Nephron progenitor cell (in vitro differentiated cells): Measurements from ENCODE around the gene USP28.
"Not testable (repeated sequence)": the region's sequence is repeated elsewhere in the genome, so short reads cannot be mapped to it uniquely, and the experiment has no call there.

Experiments used
- DNase-seq: peaks from one replicate; pipeline ENCODE4 v3.0.0; 2021
- H3K27ac Mint-ChIP-seq: 2 replicates; pipeline ENCODE4 v1.8.0; 2021; ENCODE audit warnings: mild to moderate bottlenecking, moderate library complexity, mixed read lengths
- H3K27me3 Mint-ChIP-seq: 2 replicates; pipeline ENCODE4 v1.8.0; 2021; ENCODE audit warnings: mild to moderate bottlenecking, low read depth, mixed read lengths; ENCODE audit not compliant: poor library complexity
- H3K36me3 Mint-ChIP-seq: 2 replicates; pipeline ENCODE4 v1.8.0; 2021; ENCODE audit warnings: low read depth, mixed read lengths
- H3K4me1 Mint-ChIP-seq: 2 replicates; pipeline ENCODE4 v1.8.0; 2021; ENCODE audit warnings: mixed read lengths
- H3K4me3 Mint-ChIP-seq: 2 replicates; pipeline ENCODE4 v1.8.0; 2021; ENCODE audit warnings: mild to moderate bottlenecking, moderate library complexity, mixed read lengths
- H3K9me3 Mint-ChIP-seq: 2 replicates; pipeline ENCODE4 v1.8.0; 2021; ENCODE audit warnings: mild to moderate bottlenecking, moderate library complexity, mixed read lengths
- TF ChIP-seq, protein P1 (sequence below): fragments of 200-600 bp; sonication (generic); IDR thresholded peaks from 2 replicates; pipeline ENCODE4 v1.5.0; 2021; ENCODE audit warnings: antibody characterized with exemption

The USP28 gene

DNA sequence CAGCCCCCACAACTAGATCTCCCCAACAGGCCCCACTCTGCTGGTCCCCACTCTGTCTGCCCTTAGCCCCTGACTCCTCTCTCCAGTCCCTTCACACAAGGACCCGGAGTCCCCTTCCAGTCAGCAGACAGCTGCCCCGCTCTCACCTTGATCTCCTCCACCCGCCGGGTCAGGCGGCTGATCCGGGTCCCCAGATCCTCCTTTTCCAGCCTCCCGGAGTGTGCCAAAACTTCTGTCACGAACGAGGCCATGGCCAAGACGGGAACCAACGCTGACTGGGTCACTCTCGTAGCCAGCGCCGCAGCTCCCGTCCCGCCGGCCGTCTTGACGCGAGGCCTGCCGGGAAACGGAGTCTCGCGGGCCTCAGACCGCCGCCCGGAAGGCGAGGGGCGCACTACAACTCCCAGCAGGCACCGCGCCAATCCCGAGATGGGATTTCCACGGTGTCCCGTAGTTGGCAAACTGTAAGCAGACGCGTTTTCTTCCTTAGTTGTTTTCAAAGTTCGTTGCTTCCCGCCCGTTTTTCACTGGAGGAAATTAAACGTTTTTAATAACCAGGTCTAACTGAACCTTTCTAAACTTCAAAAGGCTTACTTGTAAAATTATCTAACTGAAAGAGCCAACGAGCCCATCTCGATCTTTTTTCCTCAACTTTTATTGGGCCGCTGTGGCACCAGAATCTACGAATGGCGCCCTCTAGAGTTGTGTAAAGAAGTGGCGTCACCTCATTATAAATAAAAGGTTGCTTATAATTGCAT is 101.8 kb downstream of the USP28 start, which contains the start of gene ZW10:
ZW10 (minus strand) TSS at position 277 of the 758 bp plus-strand sequence; CDS start at position 251, 26 bp downstream.
- TF ChIP-seq, protein P1, sequence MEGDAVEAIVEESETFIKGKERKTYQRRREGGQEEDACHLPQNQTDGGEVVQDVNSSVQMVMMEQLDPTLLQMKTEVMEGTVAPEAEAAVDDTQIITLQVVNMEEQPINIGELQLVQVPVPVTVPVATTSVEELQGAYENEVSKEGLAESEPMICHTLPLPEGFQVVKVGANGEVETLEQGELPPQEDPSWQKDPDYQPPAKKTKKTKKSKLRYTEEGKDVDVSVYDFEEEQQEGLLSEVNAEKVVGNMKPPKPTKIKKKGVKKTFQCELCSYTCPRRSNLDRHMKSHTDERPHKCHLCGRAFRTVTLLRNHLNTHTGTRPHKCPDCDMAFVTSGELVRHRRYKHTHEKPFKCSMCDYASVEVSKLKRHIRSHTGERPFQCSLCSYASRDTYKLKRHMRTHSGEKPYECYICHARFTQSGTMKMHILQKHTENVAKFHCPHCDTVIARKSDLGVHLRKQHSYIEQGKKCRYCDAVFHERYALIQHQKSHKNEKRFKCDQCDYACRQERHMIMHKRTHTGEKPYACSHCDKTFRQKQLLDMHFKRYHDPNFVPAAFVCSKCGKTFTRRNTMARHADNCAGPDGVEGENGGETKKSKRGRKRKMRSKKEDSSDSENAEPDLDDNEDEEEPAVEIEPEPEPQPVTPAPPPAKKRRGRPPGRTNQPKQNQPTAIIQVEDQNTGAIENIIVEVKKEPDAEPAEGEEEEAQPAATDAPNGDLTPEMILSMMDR = peak; percentile 88
- DNase-seq = peak; percentile 93
- Mint-ChIP-seq H3K27ac (peak within 1 kb of the TSS; percentile 94), H3K27me3 (peaks cover 47% of the 10 kb centered on the region), H3K36me3 (peaks cover 21% of the 10 kb centered on the region), H3K4me3 (peak within 1 kb of the TSS; percentile 99), H3K9me3 (no peaks in the 10 kb centered on the region), H3K4me1 (peaks cover 23% of the 10 kb centered on the region)

DNA sequence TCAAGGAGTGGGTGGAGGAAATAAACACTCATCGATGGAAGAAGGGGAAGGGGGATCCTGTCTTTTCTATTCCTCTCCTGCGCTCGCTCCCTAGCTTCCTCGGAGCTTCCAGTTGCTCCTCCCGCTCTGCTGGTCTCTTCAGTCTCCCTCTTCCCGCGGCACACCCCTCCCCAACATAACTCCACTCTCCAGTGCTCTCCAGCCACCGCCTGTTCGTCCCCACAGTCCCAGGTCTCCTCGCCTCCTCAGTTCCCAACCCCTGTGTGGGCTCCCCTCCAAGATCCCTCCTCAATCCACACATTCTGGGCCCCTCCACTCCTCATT is 102.3 kb downstream of the USP28 start:
- H3K4me3 Mint-ChIP-seq = peak overlapping the region; percentile 99
- TF ChIP-seq, protein P1 = no peak
- peak overlapping the region; percentile 94 for H3K27ac Mint-ChIP-seq
- peaks cover 44% of the 10 kb centered on the region for H3K27me3 Mint-ChIP-seq
- DNase-seq = peak; percentile 44
- no peaks in the 10 kb centered on the region for H3K9me3 Mint-ChIP-seq
- H3K36me3 Mint-ChIP-seq = peaks cover 27% of the 10 kb centered on the region
- H3K4me1 Mint-ChIP-seq = peaks cover 23% of the 10 kb centered on the region

DNA sequence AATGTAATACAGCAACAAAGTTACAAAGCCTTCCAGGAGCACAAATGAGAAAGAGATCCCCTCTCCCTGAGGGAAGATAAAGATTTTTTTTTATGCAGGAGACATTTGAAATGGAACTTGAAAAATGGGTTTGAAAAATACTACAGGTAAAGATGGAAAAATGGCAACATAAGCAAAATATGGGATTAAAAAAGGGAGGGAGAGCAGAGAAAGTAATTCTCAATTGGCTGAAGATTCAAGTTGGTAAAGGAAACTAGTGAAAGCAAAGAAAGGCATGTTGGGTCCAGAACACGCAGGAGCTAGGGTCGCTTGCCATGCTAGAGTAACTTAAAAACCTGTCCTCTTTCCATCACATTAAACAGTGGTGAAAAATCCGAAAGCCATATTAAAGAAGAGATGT is 103.4 kb downstream of the USP28 start:
- Mint-ChIP-seq H3K27ac (no peak overlapping the region), H3K9me3 (no peaks in the 10 kb centered on the region), H3K4me3 (peak overlapping the region; percentile 99), H3K36me3 (peaks cover 38% of the 10 kb centered on the region), H3K27me3 (peaks cover 34% of the 10 kb centered on the region), H3K4me1 (peaks cover 23% of the 10 kb centered on the region)
- TF ChIP-seq, protein P1 = no peak
- DNase-seq = no peak

- peaks cover 84% of the 10 kb centered on the region for H3K36me3 Mint-ChIP-seq
- peaks cover 21% of the 10 kb centered on the region for H3K9me3 Mint-ChIP-seq
- H3K27me3 Mint-ChIP-seq = no peaks in the 10 kb centered on the region
- DNase-seq = no peak
- H3K27ac Mint-ChIP-seq = no peak overlapping the region
- H3K4me1 Mint-ChIP-seq = no peaks in the 10 kb centered on the region
- TF ChIP-seq, protein P1 = no peak
- H3K4me3 Mint-ChIP-seq = no peak overlapping the region
These were observed 110.7 kb downstream of the USP28 start for GRCh38 chr11:113764527-113765219.

- not testable (repeated sequence) for H3K27ac Mint-ChIP-seq, DNase-seq, H3K4me1 Mint-ChIP-seq, H3K4me3 Mint-ChIP-seq, H3K27me3 Mint-ChIP-seq
- peaks cover 21% of the 10 kb centered on the region for H3K9me3 Mint-ChIP-seq
- peaks cover 85% of the 10 kb centered on the region for H3K36me3 Mint-ChIP-seq
These were observed 112.3 kb downstream of the USP28 start for GRCh38 chr11:113763040-113763439.

GRCh38 chr11:113760241-113760640 is 115.1 kb downstream of the USP28 start:
- Mint-ChIP-seq H3K9me3 (peaks cover 22% of the 10 kb centered on the region), H3K36me3 (peaks cover 92% of the 10 kb centered on the region), H3K27me3 (no peaks in the 10 kb centered on the region), H3K4me1 (no peaks in the 10 kb centered on the region), H3K27ac (no peak overlapping the region), H3K4me3 (no peak overlapping the region)
- no peak for DNase-seq
- TF ChIP-seq, protein P1 = no peak
